Prostate gland (tissue), 2 donors: ENCODE measurements around the gene LOXL4.

Experiments
- POLR2A ChIP-seq: fragments of 450-650 bp; IDR thresholded peaks from one replicate; pipeline ENCODE4 v1.6.1; 2016; ENCODE audit warnings: antibody characterized with exemption, mild to moderate bottlenecking
- POLR2AphosphoS5 ChIP-seq: sonication (generic); formaldehyde crosslinking; IDR thresholded peaks from one replicate; pipeline ENCODE4 v1.6.1; 2017; ENCODE audit warnings: antibody characterized with exemption
- TF ChIP-seq, protein P1 (sequence below), 4 experiments: fragments of 200-600 bp in 2 of 4; fragments of 450-650 bp in 2 of 4; sonication (generic) in 2 of 4; IDR thresholded peaks; 1 replicate in 3 of 4; 2 replicates in 1 of 4; pipeline ENCODE4 v1.5.1; 2016 to 2019; ENCODE audit warnings: antibody characterized with exemption in 4 of 4, mild to moderate bottlenecking in 2 of 4, moderate library complexity in 2 of 4

GRCh38 chr10:98242823-98243222 is 25.2 kb downstream of the LOXL4 start:
- TF ChIP-seq POLR2A (no peak), POLR2AphosphoS5 (no peak)
- TF ChIP-seq, protein P1, sequence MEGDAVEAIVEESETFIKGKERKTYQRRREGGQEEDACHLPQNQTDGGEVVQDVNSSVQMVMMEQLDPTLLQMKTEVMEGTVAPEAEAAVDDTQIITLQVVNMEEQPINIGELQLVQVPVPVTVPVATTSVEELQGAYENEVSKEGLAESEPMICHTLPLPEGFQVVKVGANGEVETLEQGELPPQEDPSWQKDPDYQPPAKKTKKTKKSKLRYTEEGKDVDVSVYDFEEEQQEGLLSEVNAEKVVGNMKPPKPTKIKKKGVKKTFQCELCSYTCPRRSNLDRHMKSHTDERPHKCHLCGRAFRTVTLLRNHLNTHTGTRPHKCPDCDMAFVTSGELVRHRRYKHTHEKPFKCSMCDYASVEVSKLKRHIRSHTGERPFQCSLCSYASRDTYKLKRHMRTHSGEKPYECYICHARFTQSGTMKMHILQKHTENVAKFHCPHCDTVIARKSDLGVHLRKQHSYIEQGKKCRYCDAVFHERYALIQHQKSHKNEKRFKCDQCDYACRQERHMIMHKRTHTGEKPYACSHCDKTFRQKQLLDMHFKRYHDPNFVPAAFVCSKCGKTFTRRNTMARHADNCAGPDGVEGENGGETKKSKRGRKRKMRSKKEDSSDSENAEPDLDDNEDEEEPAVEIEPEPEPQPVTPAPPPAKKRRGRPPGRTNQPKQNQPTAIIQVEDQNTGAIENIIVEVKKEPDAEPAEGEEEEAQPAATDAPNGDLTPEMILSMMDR (IDR thresholded peaks at IDR 0.05), result peak in 2 of 4 experiments; percentile 41 to 58
